ENCODE measurements around the gene NEB. TPM values are rescaled to one million over a fixed set of nuclear protein-coding genes. Genes with fewer than 3 reads are reported as not detected.

The NEB gene
- total RNA-seq, 3 donors from 2014 or later (not counting 1 experiment from before 2014, with no cell fraction given): 5.0 to 5.7 (median 5.4) TPM

- WGBS (ENCODE audit: insufficient coverage): 76% methylated on average over 3 of the region's 3 CpGs
- Mint-ChIP-seq H3K4me3 (no peak overlapping the region), H3K27ac (no peak overlapping the region), H3K27me3 (ENCODE audit: low read depth in 2 of 2) (no peaks in the 10 kb centered on the region), H3K4me1 (peaks cover 4 to 8% of the 10 kb centered on the region in 2 donors), H3K9me3 (no peaks in the 10 kb centered on the region), H3K36me3 (no peaks in the 10 kb centered on the region)
- DNase-seq: no peak
- Histone ChIP-seq H3K4me3 (ENCODE audit: low read length) (no peak overlapping the region), H3K4me1 (ENCODE audit: control insufficient read depth, insufficient read depth, low read length) (no peaks in the 10 kb centered on the region), H3K36me3 (ENCODE audit: control insufficient read depth, insufficient read depth, low read length) (no peaks in the 10 kb centered on the region), H3K9me3 (ENCODE audit: control insufficient read depth, insufficient read depth, low read length) (no peaks in the 10 kb centered on the region), H3K27me3 (ENCODE audit: control insufficient read depth, insufficient read depth, low read length) (no peaks in the 10 kb centered on the region), H3K27ac (ENCODE audit: low read length) (no peak overlapping the region)
- ATAC-seq: no peak
- intact Hi-C loops (cut with micrococcal nuclease): no loop called here
- TF ChIP-seq CTCF (IDR thresholded peaks at IDR 0.05): no peak
Measured at GRCh38 chr2:151681051-151681450, 53.2 kb downstream of the NEB start.

DNA sequence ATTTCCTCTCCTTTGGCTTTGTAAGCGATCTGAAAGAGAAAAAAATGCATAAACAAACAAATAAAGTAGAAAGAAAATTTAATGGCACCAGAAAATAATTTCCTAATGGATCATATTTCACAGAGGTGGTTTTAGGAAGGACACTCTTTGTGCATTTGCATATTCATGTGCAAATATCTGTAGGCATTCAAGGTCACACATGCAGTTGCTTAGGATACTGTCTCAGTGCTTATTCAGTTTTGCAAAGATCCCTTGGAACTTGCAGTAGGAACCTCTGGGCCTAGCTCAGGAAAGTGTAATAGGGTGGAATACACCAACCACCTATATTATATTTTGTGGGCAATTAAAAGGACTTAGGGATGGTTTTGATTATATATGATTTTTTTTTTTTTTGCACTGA lies 54.3 kb downstream of the NEB start:
- H3K4me1 Mint-ChIP-seq: peaks cover 4 to 8% of the 10 kb centered on the region in 2 donors
- H3K27me3 ChIP-seq (ENCODE audit: control insufficient read depth, insufficient read depth, low read length): no peaks in the 10 kb centered on the region
- ATAC-seq: no peak
- DNase-seq: no peak
- H3K4me3 Mint-ChIP-seq: no peak overlapping the region
- no peak overlapping the region for H3K4me3 ChIP-seq (ENCODE audit: low read length)
- H3K27me3 Mint-ChIP-seq (ENCODE audit: low read depth in 2 of 2): no peaks in the 10 kb centered on the region
- no peaks in the 10 kb centered on the region for H3K9me3 Mint-ChIP-seq
- H3K4me1 ChIP-seq (ENCODE audit: control insufficient read depth, insufficient read depth, low read length): no peaks in the 10 kb centered on the region
- intact Hi-C loops (cut with micrococcal nuclease): no loop called here
- H3K36me3 Mint-ChIP-seq: no peaks in the 10 kb centered on the region
- no peak for TF ChIP-seq CTCF (IDR thresholded peaks at IDR 0.05)
- H3K27ac ChIP-seq (ENCODE audit: low read length): no peak overlapping the region
- no CpG with 5 or more reads among the region's 1 CpG for WGBS (ENCODE audit: insufficient coverage)
- H3K27ac Mint-ChIP-seq: no peak overlapping the region
- no peaks in the 10 kb centered on the region for H3K9me3 ChIP-seq (ENCODE audit: control insufficient read depth, insufficient read depth, low read length)
- H3K36me3 ChIP-seq (ENCODE audit: control insufficient read depth, insufficient read depth, low read length): no peaks in the 10 kb centered on the region

DNA sequence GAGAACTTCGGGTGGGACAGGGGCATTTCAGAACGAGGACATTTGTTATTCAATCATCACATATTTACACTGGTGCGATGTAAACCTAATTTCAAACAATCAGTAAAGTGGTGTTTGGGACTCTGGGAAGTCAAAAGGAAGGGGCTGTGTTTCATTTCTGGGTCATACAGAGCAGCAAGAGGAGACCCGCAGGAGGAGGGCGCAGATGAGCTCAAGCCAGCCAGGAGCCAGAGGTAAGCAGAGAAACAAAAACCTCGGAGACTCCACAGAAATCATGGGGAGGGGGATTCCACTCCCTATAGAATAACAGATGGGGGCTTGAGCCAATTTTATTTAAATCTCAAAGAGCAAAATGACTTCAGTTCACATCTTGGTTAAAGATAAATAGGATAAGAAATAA lies 55.4 kb downstream of the NEB start:
- Histone ChIP-seq H3K27ac (ENCODE audit: low read length) (no peak overlapping the region), H3K4me1 (ENCODE audit: control insufficient read depth, insufficient read depth, low read length) (no peaks in the 10 kb centered on the region), H3K36me3 (ENCODE audit: control insufficient read depth, insufficient read depth, low read length) (no peaks in the 10 kb centered on the region), H3K27me3 (ENCODE audit: control insufficient read depth, insufficient read depth, low read length) (no peaks in the 10 kb centered on the region), H3K9me3 (ENCODE audit: control insufficient read depth, insufficient read depth, low read length) (no peaks in the 10 kb centered on the region), H3K4me3 (ENCODE audit: low read length) (no peak overlapping the region)
- 100% methylated on average over 2 of the region's 6 CpGs for WGBS (ENCODE audit: insufficient coverage)
- intact Hi-C loops (cut with micrococcal nuclease): no loop called here
- peaks cover 4 to 8% of the 10 kb centered on the region in 2 donors for H3K4me1 Mint-ChIP-seq
- TF ChIP-seq CTCF (IDR thresholded peaks at IDR 0.05): no peak
- no peaks in the 10 kb centered on the region for H3K9me3 Mint-ChIP-seq
- DNase-seq: no peak
- no peak overlapping the region for H3K27ac Mint-ChIP-seq
- no peaks in the 10 kb centered on the region for H3K36me3 Mint-ChIP-seq
- H3K27me3 Mint-ChIP-seq (ENCODE audit: low read depth in 2 of 2): no peaks in the 10 kb centered on the region
- no peak overlapping the region for H3K4me3 Mint-ChIP-seq
- no peak for ATAC-seq

DNA sequence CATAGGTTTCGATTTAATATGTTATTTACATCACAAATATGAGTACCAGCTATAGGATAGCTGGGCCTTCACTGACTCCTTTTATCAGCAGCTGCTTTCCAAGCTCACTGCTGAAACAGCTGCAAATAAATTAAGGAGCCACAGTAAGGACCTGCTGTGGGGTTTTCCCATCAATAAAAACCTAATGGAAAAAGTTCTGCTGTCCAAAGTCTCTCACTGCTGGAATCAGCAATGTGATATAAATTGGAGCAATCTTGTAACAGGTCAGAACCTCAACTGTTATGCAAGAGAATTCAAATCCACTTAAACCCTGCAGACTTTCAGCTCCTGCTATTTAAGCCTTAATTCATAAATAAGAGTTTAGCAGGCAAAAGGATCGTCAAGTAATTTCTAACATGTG lies 61.3 kb downstream of the NEB start:
- H3K9me3 ChIP-seq (ENCODE audit: control insufficient read depth, insufficient read depth, low read length): no peaks in the 10 kb centered on the region
- no peak overlapping the region for H3K27ac ChIP-seq (ENCODE audit: low read length)
- DNase-seq (no peak), ATAC-seq (no peak)
- Mint-ChIP-seq H3K27me3 (ENCODE audit: low read depth in 2 of 2) (no peaks in the 10 kb centered on the region), H3K27ac (no peak overlapping the region), H3K36me3 (no peaks in the 10 kb centered on the region), H3K4me3 (no peak overlapping the region), H3K4me1 (peaks cover 38 to 47% of the 10 kb centered on the region in 2 donors), H3K9me3 (no peaks in the 10 kb centered on the region)
- H3K4me1 ChIP-seq (ENCODE audit: control insufficient read depth, insufficient read depth, low read length): peaks cover 15% of the 10 kb centered on the region
- H3K4me3 ChIP-seq (ENCODE audit: low read length): no peak overlapping the region
- no peaks in the 10 kb centered on the region for H3K27me3 ChIP-seq (ENCODE audit: control insufficient read depth, insufficient read depth, low read length)
- no peaks in the 10 kb centered on the region for H3K36me3 ChIP-seq (ENCODE audit: control insufficient read depth, insufficient read depth, low read length)
- intact Hi-C loops (cut with micrococcal nuclease): no loop called here
- WGBS (ENCODE audit: insufficient coverage): 100% methylated on average over 1 of the region's 2 CpGs
- no peak for TF ChIP-seq CTCF (IDR thresholded peaks at IDR 0.05)
